GM19238 (cell line): Measurements from ENCODE around the gene ATP5PB.

Experiments used
- DNase-seq: peaks from one replicate; pipeline ENCODE4 v3.0.0; 2011; ENCODE audit warnings: low spot score; ENCODE audit not compliant: insufficient read length

Gene ATP5PB, protein sequence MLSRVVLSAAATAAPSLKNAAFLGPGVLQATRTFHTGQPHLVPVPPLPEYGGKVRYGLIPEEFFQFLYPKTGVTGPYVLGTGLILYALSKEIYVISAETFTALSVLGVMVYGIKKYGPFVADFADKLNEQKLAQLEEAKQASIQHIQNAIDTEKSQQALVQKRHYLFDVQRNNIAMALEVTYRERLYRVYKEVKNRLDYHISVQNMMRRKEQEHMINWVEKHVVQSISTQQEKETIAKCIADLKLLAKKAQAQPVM

DNA sequence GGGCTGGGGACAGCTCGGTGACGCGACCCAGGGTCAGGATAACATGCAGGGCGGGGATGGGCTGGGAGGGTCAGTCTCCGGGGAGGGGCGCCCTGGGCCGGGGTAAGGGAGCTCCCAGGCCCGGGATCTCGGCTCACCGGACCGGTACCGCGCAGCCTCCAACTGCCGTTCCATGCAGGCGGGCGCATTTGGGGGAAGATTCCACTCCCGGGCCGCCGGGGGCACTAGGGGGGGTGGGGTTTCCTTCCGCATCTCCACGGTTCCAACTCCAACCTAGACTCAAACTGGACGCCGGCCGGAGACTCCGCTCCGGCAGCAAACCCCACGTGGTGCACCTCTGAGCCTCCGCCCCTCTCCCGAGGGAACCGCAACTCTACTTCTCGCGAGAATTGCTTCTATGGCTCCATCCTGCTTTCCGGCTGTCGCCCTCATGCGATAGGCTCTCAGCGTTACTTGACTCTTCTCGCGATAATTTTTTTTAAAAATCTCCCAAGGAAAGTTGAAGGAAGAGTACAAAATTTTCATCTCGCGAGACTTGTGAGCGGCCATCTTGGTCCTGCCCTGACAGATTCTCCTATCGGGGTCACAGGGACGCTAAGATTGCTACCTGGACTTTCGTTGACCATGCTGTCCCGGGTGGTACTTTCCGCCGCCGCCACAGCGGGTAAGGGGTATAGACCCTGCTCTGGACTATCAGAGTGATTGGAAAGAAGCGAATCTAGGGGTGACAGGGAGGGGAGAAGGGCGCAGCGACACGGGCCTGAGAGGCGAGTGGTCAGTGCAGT is at the start of gene ATP5PB, which contains the start of gene WDR77:
Gene ATP5PB (plus strand): TSS at position 547 of the 785 bp plus-strand sequence. CDS start 78 bp downstream, at position 625.
Gene WDR77 (minus strand): TSS at position 339 of the 785 bp plus-strand sequence. CDS start 87 bp downstream, at position 252.
- DNase-seq: peak; percentile 93

DNA sequence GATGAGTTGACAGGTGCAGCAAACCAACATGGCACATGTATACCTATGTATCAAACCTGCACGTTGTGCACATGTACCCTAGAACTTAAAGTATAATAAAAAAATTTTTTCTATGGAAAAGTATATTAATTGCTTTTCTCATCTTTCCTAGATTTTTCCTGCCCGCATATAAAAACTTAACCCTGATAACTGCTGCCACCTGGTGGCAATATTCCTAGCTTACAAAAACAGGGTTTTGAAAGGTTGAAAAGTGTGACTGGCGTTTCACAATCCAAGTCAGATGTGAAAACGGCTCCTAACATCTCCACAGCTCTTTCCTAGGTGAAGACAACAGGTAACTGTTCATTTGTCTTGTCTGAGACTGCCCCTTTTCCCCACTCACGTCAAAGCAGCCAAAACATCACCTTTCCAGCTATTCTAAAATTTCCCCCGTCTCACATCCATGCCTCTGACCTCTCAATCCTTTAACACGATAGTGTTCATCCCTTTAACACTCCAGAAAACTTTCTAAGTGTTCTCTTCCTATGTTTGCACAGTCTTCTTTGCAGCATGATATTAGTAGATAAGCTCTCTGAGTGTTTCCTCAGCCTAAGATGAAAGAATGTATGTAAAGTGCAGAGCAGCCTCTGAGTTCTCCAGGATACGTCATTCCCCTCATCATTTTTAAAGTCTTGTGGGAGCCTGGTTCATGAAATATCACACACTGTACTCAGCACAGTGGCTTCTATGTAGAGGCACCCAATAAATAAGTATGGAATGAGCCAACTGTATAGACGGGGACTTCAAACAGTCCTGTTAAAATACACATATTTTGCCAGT is 49.3 kb upstream of the ATP5PB start:
- DNase-seq: peak; percentile 14

DNA sequence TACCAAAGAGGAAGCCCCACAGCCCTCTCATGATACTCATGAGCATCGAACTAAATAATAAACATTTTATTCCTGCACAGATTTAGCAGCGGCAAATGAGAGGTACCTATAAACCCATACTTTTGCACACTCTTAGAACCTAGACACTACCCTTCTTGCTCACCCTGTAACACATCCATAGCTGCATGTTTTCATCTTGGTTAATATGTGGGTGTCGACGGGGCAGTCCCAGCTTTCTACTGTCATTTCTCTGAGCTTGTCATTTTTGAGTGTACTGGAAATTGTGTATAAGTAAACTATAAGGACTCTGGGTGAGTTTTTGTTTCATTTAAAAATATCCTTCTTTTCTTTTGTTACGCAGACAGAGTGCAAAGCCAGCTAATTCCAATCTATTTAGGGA is 47.2 kb upstream of the ATP5PB start:
- DNase-seq: no peak

DNA sequence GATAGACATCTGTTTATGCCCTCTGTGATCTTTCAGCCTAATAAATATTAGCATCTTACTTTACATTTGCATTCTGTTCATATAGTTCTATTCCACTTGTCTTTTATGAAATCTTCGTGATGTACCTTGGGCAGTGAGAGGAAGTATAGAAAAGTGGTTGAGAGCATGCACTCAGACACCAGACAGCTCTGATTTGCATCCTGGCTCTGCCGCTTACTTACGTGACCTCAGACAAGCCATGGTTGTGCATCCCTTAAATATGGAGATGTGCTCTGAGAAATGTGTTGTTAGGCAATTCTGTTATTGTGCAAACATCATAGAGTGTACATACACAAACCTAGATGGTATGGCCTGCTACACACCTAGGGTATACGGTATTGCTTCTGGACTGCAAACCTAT is 44.7 kb upstream of the ATP5PB start:
- no peak for DNase-seq

DNA sequence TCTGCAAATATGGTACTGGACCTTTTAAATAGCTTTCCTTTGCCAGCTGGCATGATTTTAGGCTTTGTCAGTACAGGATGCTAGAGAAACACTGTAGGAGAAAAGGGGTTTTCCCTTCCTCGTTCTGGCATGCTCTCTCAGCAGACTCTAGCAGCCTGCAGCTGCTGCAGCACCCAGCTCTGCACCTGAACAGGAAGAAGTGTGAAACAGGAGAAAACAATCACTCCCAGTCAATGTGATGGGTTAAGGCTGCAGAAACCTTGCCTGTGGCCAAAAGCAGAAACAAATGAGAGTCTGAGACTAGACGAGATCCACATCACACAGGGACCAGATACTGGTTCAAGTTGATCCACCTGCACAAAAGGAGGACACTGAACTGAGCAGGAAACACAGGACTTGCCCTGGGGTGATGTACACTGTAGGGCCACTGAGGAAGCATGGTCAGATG is 42.9 kb upstream of the ATP5PB start:
- DNase-seq: peak; percentile 61

DNA sequence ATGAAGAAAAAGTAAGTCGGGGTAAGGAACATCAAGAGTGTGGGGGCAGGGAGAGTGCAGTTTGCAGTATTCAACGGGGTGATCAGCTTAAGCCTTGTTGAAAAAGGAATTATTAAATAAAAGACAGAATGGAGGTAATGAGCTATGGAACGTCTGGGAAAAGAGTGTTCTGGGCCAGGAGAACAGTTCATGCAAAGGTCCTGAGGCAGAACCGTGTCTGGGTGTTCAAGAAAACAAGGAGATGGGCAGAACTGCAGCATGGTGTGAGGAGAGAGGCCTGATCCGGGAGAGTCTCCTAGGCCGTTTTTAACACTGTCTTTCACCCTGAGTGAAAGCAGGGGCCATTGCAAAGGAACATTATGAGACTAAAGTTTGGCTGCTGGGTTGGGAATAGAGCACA is 42.0 kb upstream of the ATP5PB start:
- no peak for DNase-seq

DNA sequence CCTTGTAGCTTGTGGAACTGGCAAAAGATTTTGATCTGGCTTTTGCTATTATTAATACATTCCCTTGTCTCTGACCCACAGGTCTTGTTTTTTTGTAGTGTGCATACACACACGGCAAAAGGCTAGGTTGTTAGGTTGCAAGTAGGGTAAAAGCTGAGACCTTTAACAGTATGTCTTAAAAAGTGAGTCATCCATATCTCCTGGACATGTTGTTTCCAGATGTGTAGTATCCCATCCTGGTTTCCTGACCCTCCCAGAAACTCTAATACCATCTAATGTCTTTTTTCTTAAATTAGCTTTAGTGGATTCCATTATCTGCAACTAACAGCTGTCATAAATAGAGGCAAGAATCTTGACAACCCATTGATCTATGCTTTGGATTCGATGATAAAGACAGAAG is 36.4 kb upstream of the ATP5PB start:
- no peak for DNase-seq

DNA sequence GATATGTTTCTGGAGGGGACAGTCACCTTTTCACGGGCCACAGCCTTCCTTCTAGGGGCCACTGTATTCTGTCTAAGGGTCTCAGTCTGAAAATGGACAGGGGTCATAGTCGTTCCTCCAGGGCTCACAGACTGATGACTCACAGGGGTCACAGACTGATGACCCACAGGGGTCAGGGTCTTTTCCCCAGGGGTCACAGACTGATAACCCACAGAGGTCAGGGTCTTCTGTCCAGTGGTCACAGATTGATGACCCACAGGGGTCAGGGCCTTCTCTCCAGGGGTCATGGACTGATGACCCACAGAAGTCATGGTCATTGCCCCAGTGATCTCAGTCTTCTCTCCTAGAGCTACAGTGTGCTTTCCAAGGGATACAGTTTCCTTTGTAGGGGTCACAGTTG is 34.5 kb upstream of the ATP5PB start:
- DNase-seq: no peak

DNA sequence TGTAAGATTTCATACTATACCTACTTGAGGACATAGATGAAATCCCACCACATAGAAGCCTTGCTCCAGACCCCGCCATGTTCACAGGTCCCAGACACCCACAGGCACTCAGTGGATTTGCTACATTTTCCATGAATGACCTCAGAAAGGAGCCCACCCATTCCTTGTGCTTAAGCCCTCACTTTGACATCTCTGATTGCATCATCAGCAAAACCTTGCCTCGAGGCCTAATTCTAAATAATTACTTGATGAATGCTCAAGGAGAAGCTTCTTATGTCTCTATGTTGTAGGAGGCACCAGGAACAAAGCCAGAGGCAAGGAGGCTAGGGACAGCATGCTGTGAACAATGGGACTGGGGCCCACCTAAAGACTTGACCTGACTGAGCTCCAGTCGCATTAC is 33.8 kb upstream of the ATP5PB start:
- DNase-seq: no peak

DNA sequence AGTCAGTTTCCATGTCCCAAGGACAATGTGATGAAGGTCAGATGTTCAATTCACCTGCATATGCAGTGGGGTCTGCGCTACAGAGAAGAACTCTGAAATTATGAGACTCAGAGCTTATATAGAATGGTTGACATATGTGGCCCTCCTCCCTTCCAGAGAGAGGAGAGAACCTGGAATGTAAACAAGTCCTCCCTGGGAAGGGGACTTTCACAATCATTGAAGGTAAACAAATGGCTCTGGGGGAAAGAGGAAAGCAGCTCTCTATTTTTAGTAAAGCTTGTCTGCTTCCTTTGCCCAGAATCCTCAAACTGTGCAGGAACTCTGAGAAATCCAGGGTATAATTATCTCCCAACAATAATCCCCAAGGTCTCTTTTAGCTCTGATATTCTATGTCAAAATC is 31.5 kb upstream of the ATP5PB start:
- DNase-seq: no peak

DNA sequence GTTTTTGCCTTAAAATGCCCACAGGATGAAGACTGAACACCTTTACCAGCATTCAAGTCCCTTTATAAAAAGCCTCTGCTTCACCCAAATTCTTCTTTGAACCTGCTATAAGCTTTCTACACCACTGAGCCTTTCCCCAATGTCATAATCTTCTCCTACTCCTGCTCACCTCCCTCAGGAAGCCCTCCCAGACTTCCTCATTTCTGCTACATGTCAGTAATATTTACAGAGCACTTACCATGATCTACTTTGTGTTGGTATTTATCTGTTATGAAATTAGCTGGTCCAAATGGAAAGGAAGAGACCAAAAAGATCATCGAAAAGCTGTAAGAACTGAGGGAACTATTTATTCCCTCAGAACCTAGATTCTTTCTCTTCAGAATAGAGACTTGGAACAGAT is 30.2 kb upstream of the ATP5PB start:
- no peak for DNase-seq

DNA sequence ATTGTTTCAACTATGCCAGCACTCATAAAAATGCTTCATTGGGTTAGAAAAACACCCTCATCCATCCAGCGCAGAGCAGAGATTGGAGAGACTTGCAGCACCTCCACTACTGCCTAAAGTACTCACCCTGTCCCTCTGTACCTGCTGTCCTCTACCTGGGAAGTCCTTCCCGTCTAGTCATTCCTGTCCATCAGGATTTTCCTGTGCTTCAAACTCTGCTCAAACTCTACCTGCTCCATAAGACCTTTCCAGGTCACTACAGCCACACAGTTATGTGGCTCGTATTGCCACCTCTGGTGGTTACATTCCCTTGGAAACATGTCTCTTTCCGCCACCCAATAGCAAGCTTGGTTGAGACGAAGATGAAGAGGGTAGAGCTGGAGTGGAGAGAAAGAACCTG is 28.9 kb upstream of the ATP5PB start:
- DNase-seq: no peak

DNA sequence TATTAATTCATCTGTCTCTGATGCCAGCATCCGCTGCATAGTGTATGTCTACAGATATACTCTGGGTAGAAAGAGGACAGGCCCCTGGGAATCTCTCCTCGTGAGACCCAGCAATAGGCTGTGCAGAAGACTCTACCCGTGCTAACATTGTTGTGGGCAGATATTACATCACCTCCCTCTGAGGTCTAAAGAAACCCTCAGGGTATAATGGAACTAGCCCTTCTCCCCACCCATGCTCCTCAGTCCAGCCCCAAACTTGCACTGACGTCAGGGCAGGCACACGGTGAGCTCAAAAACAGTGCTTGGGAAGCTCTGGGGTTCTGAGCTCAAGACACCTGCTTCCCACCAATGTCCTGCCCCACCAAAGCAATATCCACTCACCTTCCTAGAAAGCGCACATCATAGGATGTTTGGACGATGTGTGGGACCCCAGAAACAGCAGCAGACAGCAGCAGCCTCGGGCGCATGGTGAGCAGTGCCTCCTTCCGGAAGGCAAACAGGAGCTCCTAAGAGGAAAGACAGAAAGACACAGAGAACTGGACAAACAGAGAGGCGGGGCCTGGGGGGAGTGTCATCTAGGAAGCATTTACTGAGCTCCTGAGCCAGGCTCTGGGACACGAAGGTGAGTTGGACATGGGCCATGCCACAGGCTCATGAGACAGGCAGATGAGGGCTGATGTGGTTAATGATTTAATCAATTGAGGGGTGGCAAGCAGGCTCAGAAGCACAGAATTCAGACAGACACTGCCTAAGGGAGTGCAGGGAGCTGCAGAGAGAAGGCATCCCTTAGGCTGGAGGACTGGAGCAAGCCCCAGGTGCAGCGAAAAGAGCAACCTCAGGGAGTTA is 26.5 kb upstream of the ATP5PB start:
- DNase-seq: no peak

DNA sequence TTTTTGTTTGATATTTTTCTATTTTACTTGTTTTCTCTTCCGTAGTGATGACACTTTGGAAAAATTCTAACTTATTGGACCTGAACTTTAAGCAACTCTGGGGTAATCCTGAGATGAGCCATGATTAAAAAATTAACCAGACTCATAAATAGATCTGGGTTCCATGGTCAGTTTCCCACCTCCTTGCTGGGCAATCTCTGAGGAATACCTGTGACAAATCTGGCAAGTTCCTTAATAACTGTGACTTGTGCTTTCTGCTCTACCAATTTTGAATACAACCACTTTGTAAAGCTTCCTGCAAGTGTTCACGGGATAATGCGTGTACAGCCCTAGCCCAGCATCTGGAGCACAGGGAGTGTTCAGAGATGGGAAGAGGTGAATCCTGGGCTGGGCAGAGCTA is 25.0 kb upstream of the ATP5PB start:
- DNase-seq: no peak

DNA sequence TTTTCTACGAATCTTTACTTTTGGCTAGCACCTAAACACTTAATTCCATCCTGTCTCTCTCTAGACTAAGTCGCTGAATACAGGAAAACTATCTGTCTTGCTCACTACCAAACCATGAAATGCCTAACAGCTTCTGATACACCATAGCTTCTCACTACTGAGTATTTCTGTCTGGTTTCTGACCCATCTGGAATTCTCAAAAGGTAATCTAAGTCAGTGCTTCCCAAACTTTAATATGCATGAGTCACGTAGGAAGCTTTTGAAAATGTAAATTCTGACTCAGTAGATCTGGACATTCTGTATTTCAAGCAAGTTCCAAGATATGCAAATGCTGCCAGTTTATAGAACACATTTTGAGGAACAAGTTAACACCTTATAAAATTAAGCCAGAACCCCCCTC is 12.5 kb upstream of the ATP5PB start:
- no peak for DNase-seq

DNA sequence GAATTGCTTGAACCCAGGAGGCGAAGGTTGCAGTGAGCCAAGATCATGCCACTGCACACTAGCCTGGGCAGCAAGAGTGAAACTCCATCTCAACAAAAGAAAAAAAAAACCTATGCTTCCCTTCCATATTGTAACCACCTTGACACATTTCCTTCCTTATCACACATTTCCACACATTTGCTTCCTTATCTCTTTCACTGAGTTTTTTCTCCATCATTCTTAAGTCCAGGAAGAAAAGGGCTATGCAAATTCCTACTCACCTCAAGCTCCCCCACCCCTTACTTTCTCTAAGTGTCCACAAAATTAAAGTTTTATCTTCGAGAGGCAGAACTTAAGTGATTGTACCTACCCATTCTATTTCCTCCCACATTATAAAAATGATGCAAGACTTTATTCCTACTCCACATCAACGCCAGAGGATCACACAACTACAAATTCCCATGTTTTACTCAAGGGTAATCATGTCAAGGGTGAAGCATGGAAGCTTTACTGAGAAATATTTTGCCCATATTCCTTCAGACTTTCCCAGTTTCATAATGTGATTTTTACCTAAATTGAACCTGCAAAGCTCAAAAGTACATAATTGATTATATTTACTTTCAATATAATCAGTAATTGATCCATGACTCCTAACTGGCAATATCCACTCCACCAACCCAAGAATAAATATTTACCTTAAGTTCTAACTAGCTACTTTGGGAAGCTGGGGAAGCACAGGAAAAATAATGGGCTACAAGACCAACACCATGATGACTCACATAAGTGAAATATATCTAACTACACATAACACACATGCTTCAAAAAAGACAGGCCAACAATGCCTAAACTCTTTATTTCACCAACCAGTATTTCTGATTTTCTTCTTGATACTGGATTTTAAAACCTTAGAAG is 9.6 kb upstream of the ATP5PB start:
- DNase-seq: no peak

DNA sequence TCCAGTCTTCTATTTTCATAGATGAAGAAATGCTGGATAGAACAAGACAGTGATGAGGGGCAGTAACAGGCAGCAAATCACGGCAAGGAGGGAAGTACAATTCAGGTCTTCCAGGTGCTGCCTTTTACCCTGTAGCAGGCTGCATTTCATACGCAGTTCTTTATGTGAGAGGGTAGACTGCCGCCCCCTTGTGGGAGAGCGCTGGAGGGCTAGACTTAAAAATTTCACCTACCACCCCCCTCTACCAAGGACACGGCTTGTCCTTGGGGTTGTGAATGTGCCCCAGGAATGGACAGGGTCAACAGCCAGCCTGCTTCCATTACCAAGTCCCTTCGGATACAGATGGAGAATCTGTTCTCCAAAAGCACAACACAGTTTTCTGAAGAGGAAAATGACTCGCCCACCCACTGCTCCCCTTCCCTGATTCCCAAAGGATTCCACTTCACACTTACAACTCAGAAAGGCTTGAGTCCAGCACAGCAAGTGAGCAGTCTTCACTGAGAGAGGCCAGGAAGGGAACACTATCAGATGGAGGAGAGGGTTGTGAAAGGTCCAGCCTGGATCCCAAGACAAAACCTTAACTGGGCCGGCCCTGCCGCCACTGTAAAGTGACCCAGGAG is 7.6 kb upstream of the ATP5PB start:
- no peak for DNase-seq

DNA sequence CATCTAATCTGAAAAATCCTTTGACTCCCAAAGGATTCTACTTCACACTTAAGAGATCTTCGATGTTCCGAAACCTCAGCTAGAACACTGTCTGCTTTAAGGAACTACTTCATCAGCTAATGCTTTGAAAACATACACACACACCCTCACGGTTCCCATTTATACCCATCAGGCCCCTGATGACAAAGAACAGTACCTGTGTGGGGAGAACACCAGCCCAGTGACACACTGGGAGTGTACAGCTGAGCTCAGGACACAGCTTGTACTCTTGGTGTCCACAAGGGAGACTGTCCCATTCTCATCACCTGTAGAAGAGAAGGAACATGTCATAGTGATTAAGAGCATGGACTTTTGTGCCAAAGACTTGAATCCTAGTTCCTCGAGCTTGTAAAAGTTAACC is 6.8 kb upstream of the ATP5PB start:
- no peak for DNase-seq

DNA sequence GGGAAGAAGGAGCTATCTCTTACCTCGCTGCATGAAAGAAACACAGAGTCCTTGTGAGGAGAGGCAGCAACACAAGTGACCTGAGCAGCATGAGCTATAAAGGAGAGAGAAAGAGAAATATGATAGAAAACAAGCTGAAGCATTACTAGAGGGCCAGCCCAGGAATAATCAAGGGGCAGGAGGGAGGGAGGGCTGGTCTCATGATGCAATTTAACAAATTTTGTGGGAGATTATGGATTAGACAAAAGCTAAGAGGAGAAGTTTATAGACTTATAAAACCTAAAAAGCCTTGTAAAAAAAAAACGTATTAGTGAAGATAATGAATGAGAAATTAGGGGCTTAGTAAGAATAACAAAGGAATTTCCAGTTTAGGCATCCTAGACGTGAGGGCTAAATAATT is 5.2 kb upstream of the ATP5PB start:
- DNase-seq: no peak

DNA sequence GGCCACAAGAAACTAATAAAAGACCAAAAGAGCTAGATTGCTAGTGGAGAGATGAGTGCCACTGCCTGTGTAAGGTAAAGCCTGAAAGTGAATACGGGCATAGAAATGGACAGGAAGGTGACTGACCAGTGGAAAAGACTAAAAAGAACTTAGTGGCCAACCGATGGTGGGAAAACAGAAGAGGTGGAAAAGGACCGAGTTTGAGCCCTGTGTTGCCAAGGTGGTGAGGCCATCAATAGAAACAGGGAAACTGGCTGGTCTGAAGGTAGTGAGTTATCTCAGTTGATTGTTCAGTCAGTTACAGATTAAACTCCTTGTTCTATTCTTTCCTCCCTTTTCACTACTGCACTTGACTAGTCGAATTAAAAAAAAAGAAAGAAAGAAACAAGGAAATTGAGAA is 2.7 kb upstream of the ATP5PB start:
- no peak for DNase-seq
